Dermis microvascular lymphatic vessel endothelial cell (primary cell): ENCODE data around the gene DNAH17. TPM values are rescaled to one million over a fixed set of nuclear protein-coding genes. Genes with fewer than 3 reads are reported as not detected.

Source experiments
- DNase-seq, 2 donors: peaks; one replicate each; pipeline versions ENCODE4 v3.0.0 to v3.0.0-alpha.2; 2010; ENCODE audit warnings: low read depth in 2 of 2
- total RNA-seq: library from RNA; depleted of rRNA; stranded (reverse); fragments of >200 nt; gene quantifications from 2 replicates; pipeline ENCODE4 v1.2.1, GENCODE V29; 2014

Gene DNAH17
- total RNA-seq, 1 donor from 2014 or later: under 0.01 TPM

- DNase-seq: peak; percentile 63 to 78
These were observed 161.1 kb downstream of the DNAH17 start for GRCh38 chr17:78415821-78416711.

- DNase-seq: peak in 1 of 2 donors; percentile 35
These were observed 162.7 kb downstream of the DNAH17 start for GRCh38 chr17:78414178-78415162.

- no peak for DNase-seq
These were observed 164.8 kb downstream of the DNAH17 start for GRCh38 chr17:78412403-78412802.

- DNase-seq: no peak
These were observed 165.8 kb downstream of the DNAH17 start for GRCh38 chr17:78411241-78411857.

- DNase-seq: no peak
These were observed 167.8 kb downstream of the DNAH17 start for GRCh38 chr17:78409191-78409928.

GRCh38 chr17:78408476-78409050 lies 168.6 kb downstream of the DNAH17 start:
- DNase-seq: no peak

- DNase-seq: no peak
These were observed 169.7 kb downstream of the DNAH17 start for GRCh38 chr17:78407387-78408000.

- DNase-seq: no peak
These were observed 170.3 kb downstream of the DNAH17 start for GRCh38 chr17:78406920-78407319.

GRCh38 chr17:78406396-78406795 lies 170.8 kb downstream of the DNAH17 start:
- no peak for DNase-seq

GRCh38 chr17:78403822-78404221 lies 173.4 kb downstream of the DNAH17 start:
- DNase-seq: no peak

GRCh38 chr17:78401891-78402290 lies 175.3 kb downstream of the DNAH17 start:
- DNase-seq: no peak

- DNase-seq: no peak
These were observed 175.9 kb downstream of the DNAH17 start for GRCh38 chr17:78401246-78401645.

- no peak for DNase-seq
These were observed 176.5 kb downstream of the DNAH17 start for GRCh38 chr17:78400581-78401240.

GRCh38 chr17:78399693-78400144 lies 177.5 kb downstream of the DNAH17 start:
- no peak for DNase-seq

- DNase-seq: no peak
These were observed 178.0 kb downstream of the DNAH17 start for GRCh38 chr17:78399028-78399692.

GRCh38 chr17:78398390-78398789 lies 178.8 kb downstream of the DNAH17 start:
- DNase-seq: no peak

- no peak for DNase-seq
These were observed 179.5 kb downstream of the DNAH17 start for GRCh38 chr17:78397681-78398101.

GRCh38 chr17:78396441-78397337 lies 180.5 kb downstream of the DNAH17 start:
- no peak for DNase-seq
